Calu3 (cell line): ENCODE measurements around the gene SMTNL1. TPM values are rescaled to one million over a fixed set of nuclear protein-coding genes. Genes with fewer than 3 reads are reported as not detected.

Source experiments
- BruUV-seq: library from RNA; stranded (reverse); fragments of 400-500 nt; replicated peaks from 2 replicates; lab custom pipeline; 2021; lab: Mats Ljungman, UMichigan
- CTCF ChIA-PET: fragments of 300-600 bp; sonication (Branson Sonifier 250); formaldehyde crosslinking; loops from one replicate; lab custom pipeline; 2022; ENCODE audit warnings: antibody characterized with exemption; lab: Charles Lee
- DNase-seq: peaks from one replicate; pipeline ENCODE4 v3.0.0; 2022
- H3K27ac Mint-ChIP-seq: one replicate; pipeline ENCODE4 v1.8.0; 2022; ENCODE audit warnings: mixed read lengths; ENCODE audit not compliant: unreplicated experiment
- H3K27me3 Mint-ChIP-seq: one replicate; pipeline ENCODE4 v1.8.0; 2022; ENCODE audit warnings: mixed read lengths; ENCODE audit not compliant: unreplicated experiment
- H3K36me3 Mint-ChIP-seq: one replicate; pipeline ENCODE4 v1.8.0; 2022; ENCODE audit warnings: mild to moderate bottlenecking, moderate library complexity, mixed read lengths; ENCODE audit not compliant: insufficient read depth, unreplicated experiment
- H3K4me1 Mint-ChIP-seq: one replicate; pipeline ENCODE4 v1.8.0; 2022; ENCODE audit warnings: mild to moderate bottlenecking, low read depth, mixed read lengths; ENCODE audit not compliant: unreplicated experiment
- H3K4me3 Mint-ChIP-seq: one replicate; pipeline ENCODE4 v1.8.0; 2022; ENCODE audit warnings: mild to moderate bottlenecking, low read depth, moderate library complexity, mixed read lengths; ENCODE audit not compliant: unreplicated experiment
- H3K9me3 Mint-ChIP-seq: one replicate; pipeline ENCODE4 v1.8.0; 2022; ENCODE audit warnings: low read depth, mixed read lengths; ENCODE audit not compliant: unreplicated experiment
- CTCF ChIP-seq: fragments of 200-600 bp; IDR thresholded peaks from one replicate; pipeline ENCODE4 v1.8.0; 2022; ENCODE audit warnings: antibody characterized with exemption; ENCODE audit not compliant: unreplicated experiment
- intact Hi-C: fragments of 100-400 bp; cut with micrococcal nuclease; formaldehyde crosslinking; loops from one replicate; pipeline ENCODE4 v1.10.0; 2022; ENCODE audit not compliant: unreplicated experiment
- total RNA-seq: library from RNA; stranded (reverse); gene quantifications from 2 replicates; pipeline ENCODE4 v1.2.3, GENCODE V29; 2022

SMTNL1 gene
- total RNA-seq, 1 experiment from 2014 or later: not detected

DNA sequence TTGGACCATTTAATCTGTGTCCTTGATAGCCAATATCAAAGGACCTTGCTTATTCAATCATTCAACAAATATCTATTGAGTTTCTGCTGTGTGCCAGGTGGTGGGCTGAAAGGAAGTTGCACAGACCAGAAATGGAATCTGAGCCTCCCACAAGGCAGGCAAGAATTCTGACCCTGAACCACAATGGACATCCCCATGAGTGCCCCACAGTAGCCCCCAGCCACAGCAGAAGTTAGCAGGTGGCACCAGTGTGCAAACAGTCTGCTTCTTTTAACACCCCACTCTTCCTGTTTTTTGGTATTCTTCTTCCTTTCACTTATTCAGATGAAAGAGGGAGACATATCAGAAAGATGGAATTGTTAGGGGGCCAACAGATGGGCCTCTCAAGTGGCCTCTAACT, 47.9 kb downstream of the SMTNL1 start:
- no peak for TF ChIP-seq CTCF
- Mint-ChIP-seq H3K36me3 (no peaks in the 10 kb centered on the region), H3K27ac (no peak overlapping the region), H3K4me3 (no peak overlapping the region), H3K4me1 (no peaks in the 10 kb centered on the region), H3K9me3 (no peaks in the 10 kb centered on the region), H3K27me3 (no peaks in the 10 kb centered on the region)
- intact Hi-C loops: no loop called here
- CTCF ChIA-PET: interaction anchor here (1.0 kb wide), 1 partner anchor 59 kb away, joined by 4 read pairs; no protein-coding TSS in a partner anchor
- BruUV-seq: no TSS peak
- DNase-seq: no peak

DNA sequence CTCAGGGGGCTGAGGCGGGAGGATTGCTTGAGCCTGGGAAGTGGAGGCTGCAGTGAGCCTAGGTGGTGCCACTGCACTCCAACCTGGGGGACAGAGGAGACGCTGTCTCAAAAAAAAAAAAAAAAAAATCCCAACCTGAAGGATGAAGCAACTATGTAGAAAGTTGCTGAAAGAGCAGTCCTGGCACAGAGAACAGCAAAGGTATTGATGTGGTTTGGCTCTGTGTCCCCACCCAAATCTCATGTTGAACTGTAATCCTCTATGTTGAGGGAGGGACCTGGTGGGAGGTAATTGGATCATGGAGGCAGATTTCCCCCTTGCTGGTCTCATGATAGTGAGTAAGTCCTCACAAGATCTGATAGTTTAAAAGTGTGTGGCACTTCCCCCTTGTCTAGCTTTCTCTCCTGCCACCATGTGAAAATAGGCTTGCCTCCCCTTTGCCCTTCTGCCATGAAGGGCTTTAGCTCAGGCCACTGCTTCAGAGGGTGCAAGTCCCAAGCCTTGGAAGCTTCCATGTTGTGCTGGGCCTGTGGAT, 49.4 kb downstream of the SMTNL1 start:
- intact Hi-C loops: no loop called here
- H3K4me3 Mint-ChIP-seq: no peak overlapping the region
- no peaks in the 10 kb centered on the region for H3K9me3 Mint-ChIP-seq
- CTCF ChIA-PET: no interaction called here
- no peaks in the 10 kb centered on the region for H3K4me1 Mint-ChIP-seq
- H3K36me3 Mint-ChIP-seq: no peaks in the 10 kb centered on the region
- no peak for TF ChIP-seq CTCF
- BruUV-seq: no TSS peak
- no peaks in the 10 kb centered on the region for H3K27me3 Mint-ChIP-seq
- no peak for DNase-seq
- H3K27ac Mint-ChIP-seq: no peak overlapping the region

DNA sequence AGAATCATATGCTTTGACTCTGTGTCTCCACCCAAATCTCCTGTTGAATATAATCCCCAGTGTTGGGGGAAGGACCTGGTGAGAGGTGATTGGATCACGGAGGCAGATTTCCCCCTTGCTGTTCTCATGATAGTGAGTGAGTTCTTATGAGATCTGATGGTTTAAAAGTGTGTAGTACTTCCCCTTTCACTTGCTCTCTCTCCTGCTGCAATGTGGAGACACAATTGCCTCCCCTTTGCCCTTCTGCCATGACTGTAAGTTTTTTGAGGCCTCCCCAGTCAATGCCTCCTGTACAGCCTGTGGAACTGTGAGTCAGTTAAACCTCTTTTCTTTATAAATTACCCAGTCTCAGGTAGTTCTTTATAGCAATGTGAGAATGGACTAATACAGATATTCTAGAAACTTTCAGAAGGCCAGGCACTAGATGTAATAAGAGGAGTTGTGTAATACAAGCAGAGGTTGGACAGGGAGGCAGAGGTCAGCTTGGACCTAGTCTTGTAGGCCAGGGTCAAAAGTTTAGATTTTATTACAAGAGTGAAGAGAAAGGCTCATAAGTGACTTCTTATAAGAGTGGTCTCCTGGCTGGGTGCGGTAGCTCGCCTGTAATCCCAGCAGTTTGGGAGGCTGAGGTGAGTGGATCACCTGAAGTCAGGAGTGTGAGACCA, 50.8 kb downstream of the SMTNL1 start:
- H3K36me3 Mint-ChIP-seq: no peaks in the 10 kb centered on the region
- no peaks in the 10 kb centered on the region for H3K9me3 Mint-ChIP-seq
- H3K27me3 Mint-ChIP-seq: peaks cover 6% of the 10 kb centered on the region
- intact Hi-C loops: no loop called here
- no TSS peak for BruUV-seq
- DNase-seq: no peak
- no peaks in the 10 kb centered on the region for H3K4me1 Mint-ChIP-seq
- CTCF ChIA-PET: no interaction called here
- TF ChIP-seq CTCF: no peak
- no peak overlapping the region for H3K4me3 Mint-ChIP-seq
- H3K27ac Mint-ChIP-seq: no peak overlapping the region

GRCh38 chr11:57596266-57596885, 59.0 kb downstream of the SMTNL1 start:
- Mint-ChIP-seq H3K36me3 (peaks cover 8% of the 10 kb centered on the region), H3K4me3 (no peak overlapping the region), H3K27ac (no peak overlapping the region), H3K27me3 (peaks cover 29% of the 10 kb centered on the region), H3K4me1 (peaks cover 27% of the 10 kb centered on the region), H3K9me3 (no peaks in the 10 kb centered on the region)
- intact Hi-C loops: no loop called here
- no peak for DNase-seq
- CTCF ChIA-PET: interaction anchor here (0.6 to 1.1 kb wide), 3 partner anchors 28 to 43 kb away, joined by 3 to 4 read pairs (median 3); no protein-coding TSS in a partner anchor
- BruUV-seq: no TSS peak
- no peak for TF ChIP-seq CTCF
